Adrenal gland (tissue), 12 donors: ENCODE results near the gene OR4F6. TPM values are rescaled to one million over a fixed set of nuclear protein-coding genes. Genes with fewer than 3 reads are reported as not detected.

Experiments used
- DNase-seq, 7 donors: peaks; one replicate each; pipeline ENCODE4 v3.0.0-alpha.2; 2019 to 2020
- H3K27ac ChIP-seq, 5 donors: fragments of 200-600 bp; sonication (generic) in 4 of 5; 1 replicate in 3 of 5; 2 replicates in 2 of 5; pipeline versions ENCODE4 v1.5.1 to v1.8.0; 2016 to 2020; ENCODE audit warnings: mild to moderate bottlenecking in 1 of 5
- H3K27me3 ChIP-seq: fragments of 200-600 bp; 2 replicates; pipeline ENCODE4 v1.8.0; 2021
- H3K36me3 ChIP-seq, 2 donors: fragments of 200-600 bp; replicated peaks in 1 of 2; 1 replicate in 1 of 2; 2 replicates in 1 of 2; pipeline versions ENCODE4 v1.5.1 to v1.8.0; 2018 to 2022
- H3K4me1 ChIP-seq, 2 donors: fragments of 200-600 bp; replicated peaks in 1 of 2; 1 replicate in 1 of 2; 2 replicates in 1 of 2; pipeline versions ENCODE4 v1.5.1 to v1.8.0; 2018 to 2021
- H3K4me3 ChIP-seq, 4 donors: fragments of 200-600 bp; sonication (generic) in 3 of 4; one replicate each; pipeline ENCODE4 v1.5.1; 2016 to 2018
- H3K9me3 ChIP-seq, 3 donors: fragments of 200-600 bp; sonication (generic) in 1 of 3; replicated peaks in 1 of 3; 1 replicate in 2 of 3; 2 replicates in 1 of 3; pipeline versions ENCODE4 v1.5.1 to v1.8.0; 2016 to 2021
- CTCF ChIP-seq, 6 experiments: fragments of 450-650 bp in 4 of 6; fragments of 200-600 bp in 2 of 6; sonication (generic) in 1 of 6; IDR thresholded peaks; 1 replicate in 5 of 6; 2 replicates in 1 of 6; pipeline versions ENCODE4 v1.5.1 to v1.8.0; 2016 to 2021; ENCODE audit warnings: antibody characterized with exemption in 6 of 6, mild to moderate bottlenecking in 2 of 6, moderate library complexity in 1 of 6
- POLR2A ChIP-seq, 2 donors: fragments of 450-650 bp; IDR thresholded peaks; one replicate each; pipeline ENCODE4 v1.6.1; 2017; ENCODE audit warnings: antibody characterized with exemption in 2 of 2, mild to moderate bottlenecking in 2 of 2, moderate library complexity in 1 of 2
- WGBS, 4 donors: extraction: QIAGEN DNeasy Blood & Tissue Kit in 2 of 4; methylation state at CpG; one replicate each; pipeline versions ENCODE4 v1.1.5 to v1.1.7; 2013 to 2017; 5-methylcytosine and 5-hydroxymethylcytosine counted together
- intact Hi-C, 2 donors: fragments of 100-400 bp; cut with DNase I; formaldehyde crosslinking; loops; one replicate each; pipeline versions ENCODE4 v1.14.1 to v1.15.0; 2022 to 2023
- polyA plus RNA-seq, 3 donors: library from polyadenylated mRNA; stranded (reverse); fragments of 200-250 nt in 2 of 3; fragments of 350-450 nt in 1 of 3; fragmentation: Illumina TruSeq in 1 of 3; extraction: RNeasy Lipid Tissue Mini Kit (QIAGEN cat#74804) in 1 of 3; gene quantifications; one replicate each; pipeline ENCODE4 v1.2.3, GENCODE V29; 2013 to 2014
- total RNA-seq, 9 donors: library from RNA; depleted of rRNA in 4 of 9; stranded (reverse); fragments of >200 nt in 4 of 9; fragments of 120-200 nt in 1 of 9; fragmentation: NEBNext Ultra II Directional in 1 of 9; extraction: Animal tissue kit (Norgen Biotek cat#: 25700) in 1 of 9; gene quantifications; one replicate each; pipeline versions ENCODE4 v1.1.0 to v1.2.4, GENCODE V29; 2013 to 2023
- donor health status: healthy with polysubstance abuse.
- donor health status: Bipolar disorder and iron deficiency.
- donor health status: DM: yes; HTN: yes; CAD: no.
- donor health status: DM: no; HTN: no; CAD: no.
- donor health status: DM: no; HTN: no; CAD: no.
- donor health status: DM: yes; HTN: yes; CAD: no.

OR4F6 gene
- total and polyA plus RNA-seq, 12 donors = not detected

DNA sequence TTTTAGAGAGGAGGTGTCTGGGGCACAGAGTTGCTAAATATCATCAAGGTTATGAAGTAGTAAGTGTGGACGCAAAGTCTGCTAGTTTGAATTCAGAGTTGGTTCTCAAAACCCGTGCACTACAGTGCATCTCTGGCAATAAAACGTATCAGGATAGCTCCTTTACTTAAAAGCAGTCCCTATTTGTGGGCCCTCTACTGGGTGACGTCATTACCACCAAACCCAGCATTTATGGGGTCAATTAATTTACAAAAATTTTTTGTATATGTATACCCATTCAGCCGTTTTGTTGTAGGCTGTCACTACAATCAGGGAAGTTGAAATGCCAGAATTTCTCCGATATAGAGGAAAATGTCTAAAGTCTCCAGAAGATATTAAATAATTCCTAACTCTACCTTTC, 17.5 kb downstream of the OR4F6 start:
- Histone ChIP-seq H3K9me3 (no peaks in the 10 kb centered on the region), H3K27ac (no peak overlapping the region), H3K4me1 (no peaks in the 10 kb centered on the region), H3K27me3 (no peaks in the 10 kb centered on the region), H3K4me3 (no peak overlapping the region), H3K36me3 (no peaks in the 10 kb centered on the region)
- WGBS, 4 donors = 46 to 70% (median 61%) methylated on average over 6 of the region's 6 CpGs
- intact Hi-C loops = no loop called here
- no peak for DNase-seq
- TF ChIP-seq CTCF (IDR thresholded peaks at IDR 0.05) (no peak), POLR2A (IDR thresholded peaks at IDR 0.05) (no peak)

DNA sequence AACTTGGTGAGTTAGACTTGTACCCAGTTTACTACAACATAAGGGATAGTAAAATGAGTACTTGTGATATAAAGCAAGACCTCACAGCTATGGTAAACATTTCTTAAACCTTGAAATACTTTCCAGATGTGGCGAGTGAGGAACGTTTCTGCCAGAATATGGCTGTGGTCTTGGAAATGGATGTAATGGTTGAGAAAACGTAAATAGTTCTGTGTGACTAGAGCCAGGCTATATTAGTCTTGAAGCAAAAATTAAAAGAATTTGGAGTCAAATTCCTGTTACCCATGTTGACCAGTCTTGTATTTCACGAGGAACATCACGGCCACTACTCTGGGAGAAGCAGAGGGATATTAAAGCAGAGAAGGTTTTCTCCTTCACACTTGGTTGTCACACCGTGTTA, 23.9 kb downstream of the OR4F6 start:
- H3K4me1 ChIP-seq = no peaks in the 10 kb centered on the region
- no peaks in the 10 kb centered on the region for H3K9me3 ChIP-seq
- WGBS, 4 donors = 62 to 72% (median 67%) methylated on average over 6 of the region's 6 CpGs
- H3K27ac ChIP-seq = no peak overlapping the region
- no peak for DNase-seq
- H3K36me3 ChIP-seq = no peaks in the 10 kb centered on the region
- intact Hi-C loops = no loop called here
- TF ChIP-seq POLR2A (IDR thresholded peaks at IDR 0.05) (no peak), CTCF (IDR thresholded peaks at IDR 0.05) (no peak)
- H3K27me3 ChIP-seq = no peaks in the 10 kb centered on the region
- H3K4me3 ChIP-seq = no peak overlapping the region

- Histone ChIP-seq H3K27ac (no peak overlapping the region), H3K9me3 (no peaks in the 10 kb centered on the region), H3K36me3 (no peaks in the 10 kb centered on the region), H3K4me3 (no peak overlapping the region), H3K27me3 (no peaks in the 10 kb centered on the region), H3K4me1 (no peaks in the 10 kb centered on the region)
- DNase-seq = no peak
- WGBS, 4 donors = 64 to 71% (median 67%) methylated on average over 5 of the region's 5 CpGs
- intact Hi-C loops = no loop called here
- no peak for TF ChIP-seq CTCF (IDR thresholded peaks at IDR 0.05)
- TF ChIP-seq POLR2A (IDR thresholded peaks at IDR 0.05) = no peak
These were observed 25.5 kb downstream of the OR4F6 start for GRCh38 chr15:101828774-101829173.

GRCh38 chr15:101841656-101842055, 38.3 kb downstream of the OR4F6 start:
- Histone ChIP-seq H3K4me3 (no peak overlapping the region), H3K36me3 (no peaks in the 10 kb centered on the region), H3K4me1 (no peaks in the 10 kb centered on the region), H3K27ac (no peak overlapping the region), H3K9me3 (no peaks in the 10 kb centered on the region), H3K27me3 (peaks cover 5% of the 10 kb centered on the region)
- WGBS, 4 donors = 57 to 80% (median 66%) methylated on average over 3 of the region's 3 CpGs
- intact Hi-C loops = no loop called here
- DNase-seq = no peak
- TF ChIP-seq CTCF (IDR thresholded peaks at IDR 0.05) (no peak), POLR2A (IDR thresholded peaks at IDR 0.05) (no peak)
